Muscle of back (tissue), 11 donors: ENCODE results near the gene SLC30A3. TPM values are rescaled to one million over a fixed set of nuclear protein-coding genes. Genes with fewer than 3 reads are reported as not detected.

Experiments
- DNase-seq, 3 donors: peaks; one replicate each; pipeline versions ENCODE4 v3.0.0 to v3.0.0-alpha.2; 2013
- polyA plus RNA-seq, 10 donors: library from polyadenylated mRNA; unstranded; fragments of 120-200 nt; gene quantifications; one replicate each; pipeline ENCODE4 v1.2.1, GENCODE V29; 2013; ENCODE audit not compliant: insufficient read length in 10 of 10

SLC30A3 gene
- polyA plus RNA-seq, 10 donors: 0.24 to 1.2 (median 0.46) TPM

DNA sequence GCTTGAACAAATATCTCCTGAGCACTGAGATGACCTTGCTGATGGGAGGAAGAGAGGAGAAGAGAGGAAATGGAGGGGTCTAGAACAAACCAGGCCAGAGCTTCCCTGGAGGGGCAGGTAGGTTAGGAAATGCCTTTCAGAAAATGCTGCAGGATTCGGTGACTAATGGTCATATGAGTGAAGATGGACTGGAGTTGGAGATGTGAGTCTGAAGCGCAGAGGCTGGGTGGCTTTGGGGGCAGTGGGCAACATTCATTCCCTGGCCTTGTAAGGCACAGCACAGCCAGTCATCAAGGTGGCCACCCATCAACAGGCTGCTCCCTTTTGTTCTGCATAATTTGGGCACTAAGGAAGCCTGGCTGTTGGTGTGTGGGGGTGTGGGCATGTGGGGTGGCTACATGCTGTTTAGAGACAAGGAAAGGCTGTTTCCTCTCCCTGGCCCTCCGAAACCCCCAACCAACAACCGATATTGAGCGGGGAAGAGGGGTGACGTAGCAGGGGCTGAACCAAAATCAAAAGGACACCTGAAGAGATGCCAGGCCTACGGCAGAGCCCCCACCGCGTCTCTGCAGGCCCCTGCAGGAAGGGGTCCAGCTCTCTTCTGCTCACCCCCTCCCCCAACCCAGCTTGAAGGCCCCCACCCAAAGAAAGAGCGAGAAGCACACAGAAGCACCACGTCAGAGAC lies 1.5 kb downstream of the SLC30A3 start:
- DNase-seq: no peak

- DNase-seq: no peak
These were observed 4.8 kb downstream of the SLC30A3 start for GRCh38 chr2:27258051-27258450.

GRCh38 chr2:27256855-27257454 lies 5.9 kb downstream of the SLC30A3 start:
- no peak for DNase-seq

DNA sequence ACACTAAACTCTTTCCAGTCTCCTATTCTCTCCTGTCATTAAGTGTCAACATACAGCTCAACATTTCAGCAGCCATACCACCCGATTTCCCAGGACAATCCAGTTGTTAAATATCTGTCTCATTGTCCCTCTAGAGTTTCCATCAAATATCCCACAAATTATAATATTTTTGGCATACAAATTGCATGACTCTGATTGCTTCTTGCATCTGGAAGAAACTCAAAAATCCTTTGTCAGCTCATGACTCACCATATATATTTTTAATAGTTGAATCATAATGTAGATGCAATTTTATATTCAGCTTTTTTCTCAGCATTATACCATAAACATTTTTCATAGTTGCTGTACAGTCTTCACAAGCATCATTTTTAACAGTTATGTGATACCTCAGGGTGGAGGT lies 7.2 kb downstream of the SLC30A3 start:
- DNase-seq: peak in 1 of 3 donors; percentile 41

GRCh38 chr2:27255187-27255586 lies 7.7 kb downstream of the SLC30A3 start:
- no peak for DNase-seq

- no peak for DNase-seq
These were observed 11.1 kb downstream of the SLC30A3 start for GRCh38 chr2:27251766-27252165.

- DNase-seq: no peak
These were observed 12.0 kb downstream of the SLC30A3 start for GRCh38 chr2:27250652-27251379.

DNA sequence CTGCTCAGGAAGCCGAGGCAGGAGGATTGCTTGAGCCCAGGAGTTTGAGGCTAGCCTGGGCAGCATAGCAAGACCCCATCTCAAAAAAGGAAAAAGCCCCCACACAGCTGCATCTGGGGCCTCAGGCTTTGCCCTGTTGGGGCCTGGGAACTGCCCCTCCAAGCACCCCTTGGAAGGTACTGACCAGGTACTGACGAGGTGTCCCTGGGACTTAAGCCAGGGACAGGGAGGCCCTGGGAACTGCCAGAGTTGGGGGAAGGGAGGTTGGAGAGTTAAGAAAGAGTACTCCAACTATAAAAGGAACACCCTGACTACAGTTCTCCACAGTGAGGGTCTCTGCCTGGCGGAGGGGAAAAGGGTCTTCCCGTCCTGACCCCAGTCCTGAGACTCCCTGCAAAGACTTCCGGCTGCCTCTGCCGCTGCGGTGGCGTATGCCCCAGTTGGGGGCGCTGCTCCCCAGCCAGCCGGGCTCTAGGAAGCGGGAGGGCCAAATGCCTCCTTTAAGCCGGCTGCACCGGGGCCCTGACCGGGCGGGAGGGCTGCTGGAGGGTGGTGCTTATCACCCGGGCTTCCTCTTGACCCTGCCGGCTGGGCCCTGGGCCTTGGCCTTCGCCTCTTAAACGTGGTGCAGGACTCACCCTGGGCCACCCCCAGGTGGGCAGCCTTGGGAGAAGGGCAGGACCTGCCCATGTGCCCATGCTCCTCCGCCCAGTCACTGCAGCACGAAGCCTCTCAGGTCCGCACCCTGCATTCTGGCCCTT lies 12.8 kb downstream of the SLC30A3 start:
- no peak for DNase-seq

DNA sequence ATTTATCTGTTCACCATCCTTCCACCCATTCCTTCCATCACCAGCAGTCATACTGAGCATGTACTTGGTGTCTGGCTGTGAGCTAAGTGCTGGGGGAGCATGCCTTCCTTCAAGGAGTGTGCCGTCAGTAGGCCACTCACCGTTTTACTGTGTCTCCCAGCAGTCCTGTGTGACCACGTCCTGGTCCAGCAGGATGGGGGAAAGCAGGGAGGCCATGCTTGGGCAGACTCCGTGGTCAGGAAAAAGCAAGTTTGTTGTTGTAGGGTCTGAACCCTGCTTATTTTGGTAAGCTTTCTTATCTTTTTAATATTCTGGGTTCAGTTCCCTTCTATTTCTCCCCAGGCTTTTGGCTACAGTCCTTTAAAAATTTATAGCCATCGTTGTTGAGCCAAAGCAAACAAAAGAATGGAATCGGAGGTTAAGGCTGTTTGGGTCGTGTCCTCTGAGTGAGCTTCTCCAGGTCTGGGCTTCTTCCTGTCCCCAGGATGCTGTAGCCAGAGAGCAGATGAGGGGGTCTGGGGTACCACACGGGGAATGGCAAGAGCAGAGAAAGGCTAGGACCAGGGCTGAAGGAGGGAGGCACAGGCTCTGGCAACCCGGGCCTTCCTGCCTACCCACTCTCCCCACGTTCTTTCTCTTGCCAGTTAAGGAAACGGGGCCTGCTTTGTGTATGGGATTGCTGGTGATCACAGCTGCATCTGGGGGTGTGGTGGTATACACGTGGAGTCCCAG lies 13.5 kb downstream of the SLC30A3 start:
- no peak for DNase-seq

GRCh38 chr2:27247893-27248292 lies 15.0 kb downstream of the SLC30A3 start:
- DNase-seq: no peak

- peak in 1 of 3 donors; percentile 49 for DNase-seq
These were observed 17.2 kb downstream of the SLC30A3 start for GRCh38 chr2:27245626-27246025.

DNA sequence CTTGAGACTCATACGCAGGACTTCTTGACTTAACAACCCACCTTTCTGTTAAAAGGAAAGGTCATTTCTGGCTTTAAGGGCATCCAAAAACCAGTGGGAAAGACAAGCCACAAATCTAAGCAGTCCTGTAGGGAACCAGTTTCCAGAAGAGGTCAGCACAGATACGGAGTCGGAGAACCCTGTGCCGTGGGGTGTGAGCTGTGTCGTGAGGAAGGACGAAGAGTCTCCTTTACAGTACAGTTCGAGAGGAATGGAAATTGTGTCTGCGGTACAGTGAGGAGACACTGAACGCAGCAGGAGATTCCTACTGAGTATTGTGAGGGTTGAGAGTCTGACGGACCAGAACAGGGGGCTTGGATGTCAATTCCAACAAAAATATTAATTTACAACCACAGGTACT lies 17.7 kb downstream of the SLC30A3 start:
- no peak for DNase-seq

DNA sequence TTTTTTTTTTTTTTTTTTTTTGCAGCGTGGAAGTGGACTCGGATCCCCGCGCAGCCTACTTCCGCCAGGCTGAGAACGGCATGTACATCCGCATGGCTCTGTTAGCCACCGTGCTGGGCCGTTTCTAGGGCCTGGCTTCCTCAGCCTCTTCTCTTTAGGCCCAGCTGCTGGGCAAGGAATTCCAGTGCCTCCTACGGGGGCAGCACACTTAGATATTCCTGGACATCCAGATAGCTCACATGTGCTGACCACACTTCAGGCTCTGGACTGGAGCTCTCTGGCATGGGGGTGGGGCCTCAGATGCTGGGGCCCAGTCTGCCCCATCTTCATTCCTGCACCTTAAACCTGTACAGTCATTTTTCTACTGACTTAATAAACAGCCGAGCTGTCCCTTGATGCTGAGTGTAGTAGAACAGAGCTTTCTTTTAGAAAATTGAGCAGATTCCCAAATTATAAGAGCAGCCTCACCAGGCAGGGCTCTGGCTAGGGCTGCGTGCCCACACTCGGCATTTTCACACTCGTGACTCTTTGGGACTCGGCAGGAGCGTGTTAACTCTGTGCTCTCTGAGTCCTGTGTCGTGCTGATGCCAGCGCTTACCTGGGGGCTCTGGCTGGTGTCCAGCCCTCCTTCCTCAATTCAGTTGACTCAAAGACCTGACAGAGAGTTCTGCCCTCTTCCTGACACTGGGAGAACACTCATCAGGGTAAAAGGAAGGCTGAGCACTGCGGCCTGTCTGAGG lies 19.3 kb downstream of the SLC30A3 start:
- no peak for DNase-seq

- DNase-seq: no peak
These were observed 20.3 kb downstream of the SLC30A3 start for GRCh38 chr2:27242614-27242951.

GRCh38 chr2:27241761-27242613 lies 20.9 kb downstream of the SLC30A3 start:
- no peak for DNase-seq

GRCh38 chr2:27240406-27240805 lies 22.4 kb downstream of the SLC30A3 start:
- DNase-seq: no peak

GRCh38 chr2:27238976-27239375 lies 23.9 kb downstream of the SLC30A3 start:
- no peak for DNase-seq

- DNase-seq: no peak
These were observed 25.4 kb downstream of the SLC30A3 start for GRCh38 chr2:27237341-27237945.

DNA sequence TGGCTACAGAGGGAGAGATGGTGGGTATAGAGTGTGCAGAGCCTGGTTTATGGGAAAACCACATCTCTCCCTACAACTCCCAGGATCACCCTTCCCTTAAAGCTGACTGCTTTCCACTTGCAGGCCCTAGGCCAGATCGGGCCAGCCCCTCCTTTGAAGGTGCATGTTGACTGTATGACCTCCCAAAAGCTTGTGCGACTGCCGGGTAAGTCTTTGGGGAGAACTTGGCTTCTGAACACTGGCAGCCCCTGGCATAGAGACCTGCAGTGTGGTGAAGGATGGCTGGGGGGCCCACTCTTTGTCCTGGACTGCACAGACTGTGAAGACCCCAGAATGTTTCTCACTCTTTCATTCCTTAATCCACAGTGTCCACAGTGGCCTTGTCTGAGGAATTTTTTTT lies 26.2 kb downstream of the SLC30A3 start:
- no peak for DNase-seq

GRCh38 chr2:27236136-27236535 lies 26.7 kb downstream of the SLC30A3 start:
- DNase-seq: no peak
